A549 treated with Mapracorat at 1 μM for 4 hours (cell line): ENCODE results near the gene BCAS2. TPM values are rescaled to one million over a fixed set of nuclear protein-coding genes. Genes with fewer than 3 reads are reported as not detected.

ENCODE experiments used
- total RNA-seq: library from RNA; stranded (reverse); fragments of 200-300 nt; extraction: Qiagen RNA extraction; gene quantifications from 5 replicates; pipeline ENCODE4 v1.2.3, GENCODE V29; 2022

The BCAS2 gene
- total RNA-seq, result 23.5 to 29.1 TPM (median 26.1 TPM) in 5 replicates

GRCh38 chr1:114581335-114582287 is at the start of gene BCAS2:
Gene BCAS2, minus strand, starts transcription at chr1:114581615. Its CDS starts 24 bp downstream, at chr1:114581591.

Other genes starting within 250 kb of the BCAS2 start
- 9.2 to 14.5 TPM (median 12.1 TPM) in 5 replicates for gene TRIM33, start 70.4 kb downstream of the BCAS2 start, total RNA-seq
- 0.36 to 0.59 TPM (median 0.45 TPM) in 5 replicates for gene DENND2C, start 88.4 kb upstream of the BCAS2 start, total RNA-seq
- not detected in 5 replicates for gene AMPD1, start 113.9 kb upstream of the BCAS2 start, total RNA-seq
- gene NRAS, start 135.2 kb upstream of the BCAS2 start, total RNA-seq, result 26.2 to 32.2 TPM (median 30.0 TPM) in 5 replicates
- 118 to 154 TPM (median 130 TPM) in 5 replicates for gene CSDE1, start 176.4 kb upstream of the BCAS2 start, total RNA-seq
- gene SIKE1, start 199.1 kb upstream of the BCAS2 start, total RNA-seq, result 12.1 to 19.6 TPM (median 17.1 TPM) in 5 replicates